HCT116 (cell line): ENCODE measurements around the gene OR2AG2. TPM values are rescaled to one million over a fixed set of nuclear protein-coding genes. Genes with fewer than 3 reads are reported as not detected.

Source experiments
- ATAC-seq: fragments of 200-7000 bp; cut with Tn5 transposase; 2 replicates; pipeline ENCODE4 v1.9.1; 2020; ENCODE audit warnings: mild to moderate bottlenecking, moderate library complexity
- BruUV-seq: library from RNA; stranded (reverse); fragments of 400-500 nt; replicated peaks from 2 replicates; lab custom pipeline; 2021; lab: Mats Ljungman, UMichigan
- CTCF ChIA-PET: fragments of 300-600 bp; sonication (Branson Sonifier 250); formaldehyde crosslinking; loops from one replicate; lab custom pipeline; 2021; ENCODE audit warnings: antibody characterized with exemption; lab: Charles Lee
- POLR2A ChIA-PET: fragments of 300-600, 350-600 bp; sonication (Branson Sonifier 250); formaldehyde crosslinking; loops from one replicate; lab custom pipeline; 2021; ENCODE audit warnings: antibody characterized with exemption; lab: Charles Lee
- RAD21 ChIA-PET, 2 experiments: fragments of 300-600 bp; sonication (Branson Sonifier 250); formaldehyde crosslinking; loops; one replicate each; lab custom pipeline; 2023; ENCODE audit warnings: low total read pairs in 2 of 2; ENCODE audit not compliant: uncharacterized antibody in 2 of 2, unreplicated experiment in 2 of 2, low non-redundant PET in 1 of 2; lab: Charles Lee
- DNase-seq: peaks from one replicate; pipeline ENCODE4 v3.0.0-alpha.2; 2010; ENCODE audit warnings: low read depth, low spot score
- H2AFZ ChIP-seq: fragments of 200-600 bp; shearing (Covaris generic), sonication (generic); 2 replicates; pipeline ENCODE4 v1.6.1; 2017; ENCODE audit warnings: low read depth, mixed run types, mixed read lengths, antibody characterized with exemption, low read length; ENCODE audit not compliant: poor library complexity, severe bottlenecking
- H3K27ac ChIP-seq: 2 replicates; pipeline ENCODE4 v1.5.1; 2012; ENCODE audit warnings: low read depth, low read length
- H3K27me3 ChIP-seq: fragments of 200-600 bp; sonication (generic); 2 replicates; pipeline ENCODE4 v1.6.1; 2016; ENCODE audit warnings: mixed run types, low read length, mixed read lengths; ENCODE audit not compliant: insufficient read depth
- H3K36me3 ChIP-seq, 2 experiments: fragments of 200-500 bp in 1 of 2; fragments of 200-600 bp in 1 of 2; sonication (Bioruptor generic) in 1 of 2; sonication (generic) in 1 of 2; 2 replicates each; pipeline versions ENCODE4 v1.5.1 to v1.6.1; 2014 to 2016; ENCODE audit warnings: low read length in 2 of 2, inconsistent platforms in 1 of 2, mixed read lengths in 1 of 2, mixed run types in 1 of 2; ENCODE audit not compliant: insufficient read depth in 2 of 2, control insufficient read depth in 1 of 2
- H3K4me1 ChIP-seq, 2 experiments: fragments of 200-600 bp in 1 of 2; sonication (generic) in 1 of 2; 2 replicates each; pipeline versions ENCODE4 v1.5.1 to v1.6.1; 2012 to 2017; ENCODE audit warnings: low read length in 2 of 2, inconsistent platforms in 1 of 2, mild to moderate bottlenecking in 1 of 2, mixed read lengths in 1 of 2, mixed run types in 1 of 2, moderate library complexity in 1 of 2; ENCODE audit not compliant: insufficient read depth in 2 of 2, control insufficient read depth in 1 of 2
- H3K4me2 ChIP-seq: fragments of 200-600 bp; sonication (generic); 2 replicates; pipeline ENCODE4 v1.6.1; 2017; ENCODE audit warnings: mixed run types, low read length, mixed read lengths
- H3K4me3 ChIP-seq, 2 experiments: fragments of 200-600 bp in 1 of 2; sonication (generic) in 1 of 2; replicated peaks in 1 of 2; 2 replicates each; pipeline ENCODE4 v1.5.1; 2011 to 2016; ENCODE audit warnings: low read length in 2 of 2, control low read depth in 1 of 2, low read depth in 1 of 2, mild to moderate bottlenecking in 1 of 2, mixed read lengths in 1 of 2, mixed run types in 1 of 2
- H3K79me2 ChIP-seq: fragments of 200-600 bp; sonication (generic); 2 replicates; pipeline ENCODE4 v1.6.1; 2017; ENCODE audit warnings: mild to moderate bottlenecking, mixed run types, low read length, moderate library complexity, mixed read lengths; ENCODE audit not compliant: insufficient read depth
- H3K9ac ChIP-seq: fragments of 200-600 bp; sonication (generic); 2 replicates; pipeline ENCODE4 v1.6.1; 2016; ENCODE audit warnings: low read length, mixed read lengths
- H3K9me2 ChIP-seq: fragments of 200-600 bp; sonication (generic), shearing (Covaris generic); 2 replicates; pipeline ENCODE4 v1.6.1; 2017; ENCODE audit warnings: mixed run types, mild to moderate bottlenecking, moderate library complexity; ENCODE audit not compliant: insufficient read depth
- H3K9me3 ChIP-seq, 2 experiments: fragments of 200-500 bp in 1 of 2; fragments of 200-600 bp in 1 of 2; sonication (Bioruptor generic) in 1 of 2; sonication (generic) in 1 of 2; 2 replicates each; pipeline ENCODE4 v1.6.1; 2014 to 2017; ENCODE audit warnings: low read length in 2 of 2, mixed read lengths in 2 of 2, inconsistent platforms in 1 of 2, low read depth in 1 of 2, mild to moderate bottlenecking in 1 of 2, mixed run types in 1 of 2, moderate library complexity in 1 of 2; ENCODE audit not compliant: control insufficient read depth in 1 of 2, insufficient read depth in 1 of 2
- H4K20me1 ChIP-seq: fragments of 200-600 bp; sonication (generic), shearing (Covaris generic); 2 replicates; pipeline ENCODE4 v1.6.1; 2017; ENCODE audit warnings: mixed run types, mild to moderate bottlenecking, moderate library complexity; ENCODE audit not compliant: insufficient read depth
- CBX3 ChIP-seq: IDR thresholded peaks from 2 replicates; pipeline ENCODE4 v1.6.1; 2012; ENCODE audit warnings: low read depth
- EGR1 ChIP-seq: IDR thresholded peaks from 2 replicates; pipeline ENCODE4 v1.6.1; 2012; ENCODE audit warnings: low read depth
- EZH2 ChIP-seq: fragments of 200-600 bp; sonication (generic); IDR thresholded peaks from 2 replicates; pipeline ENCODE4 v1.6.1; 2017; ENCODE audit warnings: antibody characterized with exemption, mixed run types
- EZH2phosphoT487 ChIP-seq: fragments of 200-600 bp; IDR thresholded peaks from 2 replicates; pipeline ENCODE4 v1.6.1; 2018; ENCODE audit warnings: antibody characterized with exemption, borderline replicate concordance
- POLR2A ChIP-seq: IDR thresholded peaks from 2 replicates; pipeline ENCODE4 v1.7.0; 2011; ENCODE audit warnings: borderline replicate concordance; ENCODE audit not compliant: insufficient read depth, insufficient read length; ENCODE audit errors: extremely low read depth
- POLR2AphosphoS5 ChIP-seq: IDR thresholded peaks from 2 replicates; pipeline ENCODE4 v1.6.1; 2011; ENCODE audit warnings: mild to moderate bottlenecking, low read depth, low read length, moderate library complexity
- SIN3A ChIP-seq: IDR thresholded peaks from 2 replicates; pipeline ENCODE4 v1.6.1; 2012; ENCODE audit warnings: low read depth
- SP1 ChIP-seq: IDR thresholded peaks from 2 replicates; pipeline ENCODE4 v1.6.1; 2012; ENCODE audit warnings: low read depth
- SRF ChIP-seq: IDR thresholded peaks from 2 replicates; pipeline ENCODE4 v1.6.1; 2012; ENCODE audit warnings: low read depth
- TCF7L2 ChIP-seq: IDR thresholded peaks from 2 replicates; pipeline ENCODE4 v1.7.0; 2011; ENCODE audit warnings: borderline replicate concordance, inconsistent platforms; ENCODE audit not compliant: insufficient read depth, insufficient read length; ENCODE audit errors: extremely low read depth
- intact Hi-C: fragments of 100-400 bp; cut with micrococcal nuclease; formaldehyde crosslinking; loops from 2 replicates; pipeline ENCODE4 v1.10.0; 2022
- total RNA-seq: library from RNA; stranded (reverse); gene quantifications from one replicate; pipeline ENCODE4 v1.2.1, GENCODE V29; 2021; ENCODE audit not compliant: unreplicated experiment
- TF ChIP-seq, protein P1 (sequence below), 3 experiments: fragments of 200-600 bp in 1 of 3; sonication (generic) in 1 of 3; IDR thresholded peaks in 2 of 3; conservative IDR thresholded peaks in 1 of 3; 2 replicates each; pipeline ENCODE4 v1.5.1; 2012 to 2017; ENCODE audit warnings: low read depth in 2 of 3, low read length in 2 of 3, antibody characterized with exemption in 1 of 3, borderline replicate concordance in 1 of 3, control low read depth in 1 of 3, mild to moderate bottlenecking in 1 of 3, mixed read lengths in 1 of 3, mixed run types in 1 of 3, moderate library complexity in 1 of 3; ENCODE audit not compliant: insufficient read depth in 1 of 3
- TF ChIP-seq, protein P2 (sequence below): IDR thresholded peaks from 2 replicates; pipeline ENCODE4 v1.6.1; 2012

Gene OR2AG2
- total RNA-seq, 1 experiment from 2014 or later = 0.07 TPM

DNA sequence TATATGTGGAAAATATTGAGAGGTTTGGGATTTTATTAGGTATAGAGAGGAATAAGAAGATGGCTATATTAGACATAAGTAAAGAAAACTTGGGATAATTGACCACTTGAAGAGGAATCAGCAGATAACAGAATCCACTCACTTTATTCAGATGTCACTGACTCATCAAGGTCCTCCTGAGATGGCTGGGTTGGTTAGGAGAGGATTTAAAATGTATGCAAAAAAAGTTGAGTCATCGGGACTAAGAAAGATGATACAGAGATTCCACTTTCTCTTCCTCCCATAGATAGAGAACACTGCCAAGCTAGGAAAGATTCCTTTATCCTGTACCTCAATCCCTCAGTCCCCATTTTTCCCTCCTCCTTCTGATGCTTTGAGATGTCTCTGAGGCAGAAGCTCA is 27.6 kb upstream of the OR2AG2 start, which contains the start of gene OR6A2:
Gene OR6A2 (minus strand): TSS at position 288 of the 400 bp plus-strand sequence. CDS start 3,981 bp downstream, outside the sequence.
- Histone ChIP-seq H3K27me3 (no peaks in the 10 kb centered on the region; the same call in 1 of the 2 replicates), H3K27ac (no peak within 1 kb of the TSS), H4K20me1 (no peaks in the 10 kb centered on the region), H2AFZ (no peak within 1 kb of the TSS), H3K9me3 (no peaks in the 10 kb centered on the region), H3K9ac (no peak within 1 kb of the TSS)
- ChIA-PET RAD21 (no interaction called here), CTCF (interaction anchor here (1.1 kb wide), 1 partner anchor 13 kb away, joined by 4 read pairs; no protein-coding TSS in a partner anchor), POLR2A (no interaction called here)
- no peak for ATAC-seq
- TF ChIP-seq SP1 (no peak), CBX3 (no peak), TCF7L2 (no peak), EGR1 (no peak), SIN3A (no peak)
- TF ChIP-seq, protein P1, sequence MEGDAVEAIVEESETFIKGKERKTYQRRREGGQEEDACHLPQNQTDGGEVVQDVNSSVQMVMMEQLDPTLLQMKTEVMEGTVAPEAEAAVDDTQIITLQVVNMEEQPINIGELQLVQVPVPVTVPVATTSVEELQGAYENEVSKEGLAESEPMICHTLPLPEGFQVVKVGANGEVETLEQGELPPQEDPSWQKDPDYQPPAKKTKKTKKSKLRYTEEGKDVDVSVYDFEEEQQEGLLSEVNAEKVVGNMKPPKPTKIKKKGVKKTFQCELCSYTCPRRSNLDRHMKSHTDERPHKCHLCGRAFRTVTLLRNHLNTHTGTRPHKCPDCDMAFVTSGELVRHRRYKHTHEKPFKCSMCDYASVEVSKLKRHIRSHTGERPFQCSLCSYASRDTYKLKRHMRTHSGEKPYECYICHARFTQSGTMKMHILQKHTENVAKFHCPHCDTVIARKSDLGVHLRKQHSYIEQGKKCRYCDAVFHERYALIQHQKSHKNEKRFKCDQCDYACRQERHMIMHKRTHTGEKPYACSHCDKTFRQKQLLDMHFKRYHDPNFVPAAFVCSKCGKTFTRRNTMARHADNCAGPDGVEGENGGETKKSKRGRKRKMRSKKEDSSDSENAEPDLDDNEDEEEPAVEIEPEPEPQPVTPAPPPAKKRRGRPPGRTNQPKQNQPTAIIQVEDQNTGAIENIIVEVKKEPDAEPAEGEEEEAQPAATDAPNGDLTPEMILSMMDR (IDR thresholded peaks at IDR 0.05 in 2 of 3, conservative IDR thresholded peaks at IDR 0.05 in 1 of 3; ENCODE audit: borderline replicate concordance in 1 of 3, insufficient read depth in 1 of 3, low read depth in 2 of 3, low read length in 2 of 3) = no peak
- TF ChIP-seq, all 23 proteins: peak for 0
- H3K4me2 ChIP-seq = no peak within 1 kb of the TSS
- H3K9me2 ChIP-seq = no peaks in the 10 kb centered on the region
- no peaks in the 10 kb centered on the region for H3K79me2 ChIP-seq
- intact Hi-C loops = no loop called here
- no peaks in the 10 kb centered on the region for H3K36me3 ChIP-seq
- DNase-seq = no peak
- H3K4me3 ChIP-seq = no peak within 1 kb of the TSS
- BruUV-seq = no TSS peak
- H3K4me1 ChIP-seq = no peaks in the 10 kb centered on the region

DNA sequence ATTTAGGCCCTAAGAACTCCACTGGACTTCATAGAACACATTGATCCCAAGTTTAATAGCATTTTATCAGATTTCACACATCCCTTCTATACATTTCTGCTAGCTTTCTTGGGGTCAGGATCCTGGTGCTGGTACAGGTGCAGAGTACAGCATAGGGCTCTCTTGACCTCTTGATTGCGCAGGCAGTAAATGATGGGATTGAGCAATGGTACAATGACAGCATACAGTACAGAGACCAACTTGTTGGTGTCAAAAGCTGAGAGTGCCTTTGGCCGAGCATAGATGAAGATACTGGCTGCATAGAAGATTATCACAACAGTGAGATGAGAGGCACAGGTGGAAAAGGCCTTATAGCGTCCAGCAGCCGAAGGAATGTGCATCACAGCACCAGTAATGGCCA is 22.9 kb upstream of the OR2AG2 start:
- intact Hi-C loops = no loop called here
- H3K4me1 ChIP-seq = no peaks in the 10 kb centered on the region
- ChIA-PET CTCF (no interaction called here), RAD21 (no interaction called here), POLR2A (no interaction called here)
- H3K9me3 ChIP-seq = no peaks in the 10 kb centered on the region
- no peak for TF ChIP-seq EZH2
- no peak for TF ChIP-seq CBX3
- TF ChIP-seq, protein P2, sequence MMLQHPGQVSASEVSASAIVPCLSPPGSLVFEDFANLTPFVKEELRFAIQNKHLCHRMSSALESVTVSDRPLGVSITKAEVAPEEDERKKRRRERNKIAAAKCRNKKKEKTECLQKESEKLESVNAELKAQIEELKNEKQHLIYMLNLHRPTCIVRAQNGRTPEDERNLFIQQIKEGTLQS = no peak
- no peak for TF ChIP-seq EZH2phosphoT487
- no peak for TF ChIP-seq SIN3A
- TF ChIP-seq SP1 = no peak
- no peak for TF ChIP-seq POLR2A
- TF ChIP-seq, protein P1 (IDR thresholded peaks at IDR 0.05 in 2 of 3, conservative IDR thresholded peaks at IDR 0.05 in 1 of 3; ENCODE audit: borderline replicate concordance in 1 of 3, insufficient read depth in 1 of 3, low read depth in 2 of 3, low read length in 2 of 3) = no peak
- TF ChIP-seq SRF = no peak
- TF ChIP-seq TCF7L2 = no peak
- TF ChIP-seq POLR2AphosphoS5 = no peak
- no peaks in the 10 kb centered on the region for H3K79me2 ChIP-seq
- H3K9ac ChIP-seq = no peak overlapping the region
- H2AFZ ChIP-seq = no peak overlapping the region
- no peak overlapping the region for H3K4me2 ChIP-seq
- no peaks in the 10 kb centered on the region for H4K20me1 ChIP-seq
- no peaks in the 10 kb centered on the region for H3K36me3 ChIP-seq
- DNase-seq (no peak), ATAC-seq (no peak)
- no TSS peak for BruUV-seq
- no peak overlapping the region for H3K4me3 ChIP-seq
- peaks cover 10% of the 10 kb centered on the region; the same call in 1 of the 2 replicates for H3K27me3 ChIP-seq
- no peaks in the 10 kb centered on the region for H3K9me2 ChIP-seq
- no peak overlapping the region for H3K27ac ChIP-seq
